Measurements from ENCODE around the gene PRDX5. TPM values are rescaled to one million over a fixed set of nuclear protein-coding genes. Genes with fewer than 3 reads are reported as not detected.

PRDX5 gene
- total and polyA plus RNA-seq, 10 of the 15 experiments (the other 5 are each of a cell fraction or from before 2014, with no cell fraction given) = 95.7 to 406 (median 240) TPM

DNA sequence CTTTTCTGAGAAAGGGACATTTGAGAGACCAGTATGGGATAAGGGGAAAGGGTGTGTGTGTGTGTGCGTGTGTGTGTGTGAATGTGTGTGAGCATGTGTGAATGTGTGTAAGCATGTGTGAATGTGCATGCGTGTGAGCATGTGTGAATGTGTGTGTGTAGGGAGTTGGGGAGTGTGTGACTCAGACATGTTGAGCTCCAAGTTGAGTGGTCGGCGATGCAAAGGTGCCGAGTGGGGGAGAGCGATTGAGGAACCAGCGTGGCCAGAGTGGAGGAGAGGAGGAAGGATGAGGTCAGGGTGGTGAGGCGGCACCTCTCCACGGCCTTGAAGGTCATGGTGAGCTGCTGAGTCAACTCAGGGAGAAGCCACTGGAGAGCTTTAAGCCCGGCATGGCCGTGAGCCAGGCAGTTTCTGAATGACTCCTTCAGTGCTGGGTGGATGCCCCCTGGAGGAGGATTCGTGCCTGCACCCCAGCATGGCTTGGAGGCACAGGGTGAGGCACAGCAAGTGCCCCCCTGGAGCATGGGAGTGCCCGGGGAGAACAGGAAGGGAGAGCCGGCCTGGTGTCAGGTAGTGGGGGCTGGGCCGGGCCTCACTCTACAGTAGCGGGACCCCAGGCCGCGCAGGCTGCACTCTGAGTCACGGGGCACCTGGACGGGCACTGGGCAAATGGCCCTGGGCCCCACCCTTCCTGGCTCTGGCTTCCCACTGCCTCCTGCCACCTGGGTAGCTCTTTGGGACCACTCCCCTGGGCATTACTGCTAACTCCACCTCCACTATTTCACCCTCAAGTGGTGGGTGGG lies 13.8 kb downstream of the PRDX5 start (continued):
- no peak for TF ChIP-seq TCF7 (IDR thresholded peaks at IDR 0.05; ENCODE audit: borderline replicate concordance)
- no peak for TF ChIP-seq MEF2A (IDR thresholded peaks at IDR 0.05; ENCODE audit: insufficient read depth, low read depth, low read length)
- no peak for TF ChIP-seq ZZZ3 (IDR thresholded peaks at IDR 0.05; ENCODE audit: control insufficient read depth, insufficient read length, low read depth)
- TF ChIP-seq MEF2B (IDR thresholded peaks at IDR 0.05; ENCODE audit: partially characterized antibody, poor library complexity, severe bottlenecking) = peak; percentile 46
- TF ChIP-seq KAT2A (conservative IDR thresholded peaks at IDR 0.05; ENCODE audit: control insufficient read depth, low read depth, low read length) = no peak
- no peak for TF ChIP-seq EZH2 (IDR thresholded peaks at IDR 0.05; ENCODE audit: borderline replicate concordance, control insufficient read depth, low read depth, low read length)
- peak; percentile 53; the same call in 1 of the 2 replicates for TF ChIP-seq POLR2A (IDR thresholded peaks at IDR 0.05; ENCODE audit: low read depth, low read length)
- TF ChIP-seq, protein P1, sequence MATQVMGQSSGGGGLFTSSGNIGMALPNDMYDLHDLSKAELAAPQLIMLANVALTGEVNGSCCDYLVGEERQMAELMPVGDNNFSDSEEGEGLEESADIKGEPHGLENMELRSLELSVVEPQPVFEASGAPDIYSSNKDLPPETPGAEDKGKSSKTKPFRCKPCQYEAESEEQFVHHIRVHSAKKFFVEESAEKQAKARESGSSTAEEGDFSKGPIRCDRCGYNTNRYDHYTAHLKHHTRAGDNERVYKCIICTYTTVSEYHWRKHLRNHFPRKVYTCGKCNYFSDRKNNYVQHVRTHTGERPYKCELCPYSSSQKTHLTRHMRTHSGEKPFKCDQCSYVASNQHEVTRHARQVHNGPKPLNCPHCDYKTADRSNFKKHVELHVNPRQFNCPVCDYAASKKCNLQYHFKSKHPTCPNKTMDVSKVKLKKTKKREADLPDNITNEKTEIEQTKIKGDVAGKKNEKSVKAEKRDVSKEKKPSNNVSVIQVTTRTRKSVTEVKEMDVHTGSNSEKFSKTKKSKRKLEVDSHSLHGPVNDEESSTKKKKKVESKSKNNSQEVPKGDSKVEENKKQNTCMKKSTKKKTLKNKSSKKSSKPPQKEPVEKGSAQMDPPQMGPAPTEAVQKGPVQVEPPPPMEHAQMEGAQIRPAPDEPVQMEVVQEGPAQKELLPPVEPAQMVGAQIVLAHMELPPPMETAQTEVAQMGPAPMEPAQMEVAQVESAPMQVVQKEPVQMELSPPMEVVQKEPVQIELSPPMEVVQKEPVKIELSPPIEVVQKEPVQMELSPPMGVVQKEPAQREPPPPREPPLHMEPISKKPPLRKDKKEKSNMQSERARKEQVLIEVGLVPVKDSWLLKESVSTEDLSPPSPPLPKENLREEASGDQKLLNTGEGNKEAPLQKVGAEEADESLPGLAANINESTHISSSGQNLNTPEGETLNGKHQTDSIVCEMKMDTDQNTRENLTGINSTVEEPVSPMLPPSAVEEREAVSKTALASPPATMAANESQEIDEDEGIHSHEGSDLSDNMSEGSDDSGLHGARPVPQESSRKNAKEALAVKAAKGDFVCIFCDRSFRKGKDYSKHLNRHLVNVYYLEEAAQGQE (IDR thresholded peaks at IDR 0.05; ENCODE audit: low read depth, low read length) = no peak
- TF ChIP-seq ASH2L (IDR thresholded peaks at IDR 0.05; ENCODE audit: borderline replicate concordance, low read depth) = no peak
- TF ChIP-seq SRF (IDR thresholded peaks at IDR 0.05; ENCODE audit: low read depth in 2 of 2, low read length in 2 of 2) = 0 out of 4 replicates have a peak, but pooled peaks of 1 of the 2 experiments have one; percentile 6
- no peak for TF ChIP-seq POLR2AphosphoS2 (IDR thresholded peaks at IDR 0.05; ENCODE audit: low read depth, low read length)
- TF ChIP-seq, protein P2, sequence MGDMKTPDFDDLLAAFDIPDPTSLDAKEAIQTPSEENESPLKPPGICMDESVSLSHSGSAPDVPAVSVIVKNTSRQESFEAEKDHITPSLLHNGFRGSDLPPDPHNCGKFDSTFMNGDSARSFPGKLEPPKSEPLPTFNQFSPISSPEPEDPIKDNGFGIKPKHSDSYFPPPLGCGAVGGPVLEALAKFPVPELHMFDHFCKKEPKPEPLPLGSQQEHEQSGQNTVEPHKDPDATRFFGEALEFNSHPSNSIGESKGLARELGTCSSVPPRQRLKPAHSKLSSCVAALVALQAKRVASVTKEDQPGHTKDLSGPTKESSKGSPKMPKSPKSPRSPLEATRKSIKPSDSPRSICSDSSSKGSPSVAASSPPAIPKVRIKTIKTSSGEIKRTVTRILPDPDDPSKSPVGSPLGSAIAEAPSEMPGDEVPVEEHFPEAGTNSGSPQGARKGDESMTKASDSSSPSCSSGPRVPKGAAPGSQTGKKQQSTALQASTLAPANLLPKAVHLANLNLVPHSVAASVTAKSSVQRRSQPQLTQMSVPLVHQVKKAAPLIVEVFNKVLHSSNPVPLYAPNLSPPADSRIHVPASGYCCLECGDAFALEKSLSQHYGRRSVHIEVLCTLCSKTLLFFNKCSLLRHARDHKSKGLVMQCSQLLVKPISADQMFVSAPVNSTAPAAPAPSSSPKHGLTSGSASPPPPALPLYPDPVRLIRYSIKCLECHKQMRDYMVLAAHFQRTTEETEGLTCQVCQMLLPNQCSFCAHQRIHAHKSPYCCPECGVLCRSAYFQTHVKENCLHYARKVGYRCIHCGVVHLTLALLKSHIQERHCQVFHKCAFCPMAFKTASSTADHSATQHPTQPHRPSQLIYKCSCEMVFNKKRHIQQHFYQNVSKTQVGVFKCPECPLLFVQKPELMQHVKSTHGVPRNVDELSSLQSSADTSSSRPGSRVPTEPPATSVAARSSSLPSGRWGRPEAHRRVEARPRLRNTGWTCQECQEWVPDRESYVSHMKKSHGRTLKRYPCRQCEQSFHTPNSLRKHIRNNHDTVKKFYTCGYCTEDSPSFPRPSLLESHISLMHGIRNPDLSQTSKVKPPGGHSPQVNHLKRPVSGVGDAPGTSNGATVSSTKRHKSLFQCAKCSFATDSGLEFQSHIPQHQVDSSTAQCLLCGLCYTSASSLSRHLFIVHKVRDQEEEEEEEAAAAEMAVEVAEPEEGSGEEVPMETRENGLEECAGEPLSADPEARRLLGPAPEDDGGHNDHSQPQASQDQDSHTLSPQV (IDR thresholded peaks at IDR 0.05) = 0 out of 2 replicates have a peak, but pooled peaks have one; percentile 21
- TF ChIP-seq CREM (IDR thresholded peaks at IDR 0.05; ENCODE audit: low read depth) = 0 out of 2 replicates have a peak, but pooled peaks have one; percentile 26
- TF ChIP-seq SREBF2 (IDR thresholded peaks at IDR 0.05; ENCODE audit: low read length) = no peak
- TF ChIP-seq, protein P3, sequence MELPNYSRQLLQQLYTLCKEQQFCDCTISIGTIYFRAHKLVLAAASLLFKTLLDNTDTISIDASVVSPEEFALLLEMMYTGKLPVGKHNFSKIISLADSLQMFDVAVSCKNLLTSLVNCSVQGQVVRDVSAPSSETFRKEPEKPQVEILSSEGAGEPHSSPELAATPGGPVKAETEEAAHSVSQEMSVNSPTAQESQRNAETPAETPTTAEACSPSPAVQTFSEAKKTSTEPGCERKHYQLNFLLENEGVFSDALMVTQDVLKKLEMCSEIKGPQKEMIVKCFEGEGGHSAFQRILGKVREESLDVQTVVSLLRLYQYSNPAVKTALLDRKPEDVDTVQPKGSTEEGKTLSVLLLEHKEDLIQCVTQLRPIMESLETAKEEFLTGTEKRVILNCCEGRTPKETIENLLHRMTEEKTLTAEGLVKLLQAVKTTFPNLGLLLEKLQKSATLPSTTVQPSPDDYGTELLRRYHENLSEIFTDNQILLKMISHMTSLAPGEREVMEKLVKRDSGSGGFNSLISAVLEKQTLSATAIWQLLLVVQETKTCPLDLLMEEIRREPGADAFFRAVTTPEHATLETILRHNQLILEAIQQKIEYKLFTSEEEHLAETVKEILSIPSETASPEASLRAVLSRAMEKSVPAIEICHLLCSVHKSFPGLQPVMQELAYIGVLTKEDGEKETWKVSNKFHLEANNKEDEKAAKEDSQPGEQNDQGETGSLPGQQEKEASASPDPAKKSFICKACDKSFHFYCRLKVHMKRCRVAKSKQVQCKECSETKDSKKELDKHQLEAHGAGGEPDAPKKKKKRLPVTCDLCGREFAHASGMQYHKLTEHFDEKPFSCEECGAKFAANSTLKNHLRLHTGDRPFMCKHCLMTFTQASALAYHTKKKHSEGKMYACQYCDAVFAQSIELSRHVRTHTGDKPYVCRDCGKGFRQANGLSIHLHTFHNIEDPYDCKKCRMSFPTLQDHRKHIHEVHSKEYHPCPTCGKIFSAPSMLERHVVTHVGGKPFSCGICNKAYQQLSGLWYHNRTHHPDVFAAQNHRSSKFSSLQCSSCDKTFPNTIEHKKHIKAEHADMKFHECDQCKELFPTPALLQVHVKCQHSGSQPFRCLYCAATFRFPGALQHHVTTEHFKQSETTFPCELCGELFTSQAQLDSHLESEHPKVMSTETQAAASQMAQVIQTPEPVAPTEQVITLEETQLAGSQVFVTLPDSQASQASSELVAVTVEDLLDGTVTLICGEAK (IDR thresholded peaks at IDR 0.05; ENCODE audit: borderline replicate concordance) = no peak
- TF ChIP-seq NBN (IDR thresholded peaks at IDR 0.05) = peak; percentile 97
- no peak for TF ChIP-seq CHD1 (IDR thresholded peaks at IDR 0.05; ENCODE audit: low read depth, low read length)

Data from GM12878 (cell line).